Left ventricle myocardium inferior (tissue), 1 donor: ENCODE results near the gene PTPRN2. TPM values are rescaled to one million over a fixed set of nuclear protein-coding genes. Genes with fewer than 3 reads are reported as not detected.
A peak's percentile ranks its signal among the peaks of the same experiment; 100 is the strongest.

Experiments
- DNase-seq: peaks from one replicate; pipeline ENCODE4 v3.0.0-alpha.2; 2020
- H3K27ac ChIP-seq: fragments of 200-600 bp; replicated peaks from 2 replicates; pipeline ENCODE4 v1.8.0; 2021
- H3K27me3 ChIP-seq: fragments of 200-600 bp; 2 replicates; pipeline ENCODE4 v1.8.0; 2021; ENCODE audit warnings: low read depth
- H3K36me3 ChIP-seq: fragments of 200-600 bp; 2 replicates; pipeline ENCODE4 v1.8.0; 2021
- H3K4me1 ChIP-seq: fragments of 200-600 bp; 2 replicates; pipeline ENCODE4 v1.8.0; 2021
- H3K4me3 ChIP-seq: fragments of 200-600 bp; 2 replicates; pipeline ENCODE4 v1.8.0; 2021; ENCODE audit warnings: mild to moderate bottlenecking, moderate library complexity
- H3K9me3 ChIP-seq: fragments of 200-600 bp; replicated peaks from 2 replicates; pipeline ENCODE4 v1.8.0; 2021
- intact Hi-C: fragments of 100-400 bp; cut with micrococcal nuclease; formaldehyde crosslinking; loops from one replicate; pipeline ENCODE4 v1.11.0; 2022
- total RNA-seq: library from RNA; stranded (reverse); fragmentation: NEBNext Ultra II Directional; extraction: Animal tissue kit (Norgen Biotek cat#: 25700); gene quantifications from one replicate; pipeline ENCODE4 v1.2.1, GENCODE V29; 2021
- TF ChIP-seq, protein P1 (sequence below): fragments of 200-600 bp; IDR thresholded peaks from 2 replicates; pipeline ENCODE4 v1.8.0; 2021; ENCODE audit warnings: antibody characterized with exemption, mild to moderate bottlenecking, borderline replicate concordance
- donor health status: DM: no; HTN: yes; CAD: no; lungs with severe emphysema.

Gene PTPRN2
- total RNA-seq, 1 donor from 2014 or later: 1.3 TPM

DNA sequence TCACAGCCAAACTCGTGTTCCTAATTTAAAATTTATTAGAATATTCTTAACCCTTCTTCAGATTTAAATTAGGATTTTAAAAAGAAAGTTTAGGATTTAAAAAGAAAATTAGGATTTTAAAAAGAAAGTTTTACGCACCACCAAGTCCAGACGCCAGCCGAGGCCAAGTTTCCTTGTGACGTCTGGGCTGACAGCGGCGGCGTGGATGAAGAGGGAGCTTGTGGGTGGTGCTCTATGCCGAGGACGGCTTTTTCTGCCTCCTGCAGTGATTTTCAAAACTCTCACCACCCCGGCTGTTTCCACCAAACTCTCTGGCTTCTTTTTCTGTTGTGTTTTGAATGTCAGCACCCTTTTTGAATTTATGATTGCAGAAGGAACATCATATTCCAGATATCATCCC lies 997.9 kb downstream of the PTPRN2 start:
- intact Hi-C loops: no loop called here
- H3K36me3 ChIP-seq: no peaks in the 10 kb centered on the region
- no peak overlapping the region for H3K27ac ChIP-seq
- TF ChIP-seq, protein P1, sequence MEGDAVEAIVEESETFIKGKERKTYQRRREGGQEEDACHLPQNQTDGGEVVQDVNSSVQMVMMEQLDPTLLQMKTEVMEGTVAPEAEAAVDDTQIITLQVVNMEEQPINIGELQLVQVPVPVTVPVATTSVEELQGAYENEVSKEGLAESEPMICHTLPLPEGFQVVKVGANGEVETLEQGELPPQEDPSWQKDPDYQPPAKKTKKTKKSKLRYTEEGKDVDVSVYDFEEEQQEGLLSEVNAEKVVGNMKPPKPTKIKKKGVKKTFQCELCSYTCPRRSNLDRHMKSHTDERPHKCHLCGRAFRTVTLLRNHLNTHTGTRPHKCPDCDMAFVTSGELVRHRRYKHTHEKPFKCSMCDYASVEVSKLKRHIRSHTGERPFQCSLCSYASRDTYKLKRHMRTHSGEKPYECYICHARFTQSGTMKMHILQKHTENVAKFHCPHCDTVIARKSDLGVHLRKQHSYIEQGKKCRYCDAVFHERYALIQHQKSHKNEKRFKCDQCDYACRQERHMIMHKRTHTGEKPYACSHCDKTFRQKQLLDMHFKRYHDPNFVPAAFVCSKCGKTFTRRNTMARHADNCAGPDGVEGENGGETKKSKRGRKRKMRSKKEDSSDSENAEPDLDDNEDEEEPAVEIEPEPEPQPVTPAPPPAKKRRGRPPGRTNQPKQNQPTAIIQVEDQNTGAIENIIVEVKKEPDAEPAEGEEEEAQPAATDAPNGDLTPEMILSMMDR: no peak
- H3K9me3 ChIP-seq: peaks cover 3% of the 10 kb centered on the region
- H3K4me3 ChIP-seq: no peak overlapping the region
- no peaks in the 10 kb centered on the region for H3K4me1 ChIP-seq
- no peak for DNase-seq
- peaks cover 77% of the 10 kb centered on the region for H3K27me3 ChIP-seq

DNA sequence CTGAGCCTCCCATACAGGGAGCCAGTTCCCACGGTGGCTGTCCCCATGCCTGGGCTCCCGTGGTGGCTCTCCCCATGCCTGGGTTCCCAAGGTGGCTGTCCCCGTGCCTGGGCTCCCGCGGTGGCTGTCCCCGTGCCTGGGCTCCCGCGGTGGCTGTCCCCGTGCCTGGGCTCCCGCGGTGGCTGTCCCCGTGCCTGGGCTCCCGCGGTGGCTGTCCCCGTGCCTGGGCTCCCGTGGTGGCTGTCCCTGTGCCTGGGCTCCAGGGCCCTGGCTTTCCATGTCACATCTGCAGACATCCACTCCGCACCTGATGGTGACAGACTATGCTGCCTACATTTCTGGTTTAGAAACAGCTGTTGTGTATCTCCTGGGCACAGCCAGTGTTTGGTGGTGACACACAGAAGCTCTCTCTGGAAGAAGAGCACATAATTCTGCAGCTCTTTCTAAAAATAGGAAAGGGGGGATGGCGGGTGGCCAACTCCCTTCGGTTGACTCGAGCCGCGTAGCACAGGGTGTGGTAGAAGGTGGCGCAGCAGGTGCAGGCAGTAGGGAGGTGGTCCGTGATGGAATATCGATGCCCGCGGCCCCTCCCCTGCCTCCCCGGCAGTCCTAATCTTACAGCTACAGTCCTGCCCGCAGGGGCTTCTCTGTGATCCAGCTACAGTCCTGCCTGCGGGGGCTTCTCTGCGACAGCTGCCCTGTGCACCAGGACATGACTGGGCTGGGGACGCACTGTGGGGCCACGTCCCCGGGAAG lies 999.6 kb downstream of the PTPRN2 start:
- TF ChIP-seq, protein P1: no peak
- Histone ChIP-seq H3K27ac (no peak overlapping the region), H3K4me1 (no peaks in the 10 kb centered on the region), H3K4me3 (no peak overlapping the region), H3K36me3 (no peaks in the 10 kb centered on the region), H3K9me3 (peaks cover 3% of the 10 kb centered on the region), H3K27me3 (peaks cover 85% of the 10 kb centered on the region)
- DNase-seq: no peak
- intact Hi-C loops: no loop called here

GRCh38 chr7:157587051-157587804 lies 1000.4 kb downstream of the PTPRN2 start:
- Histone ChIP-seq H3K36me3 (no peaks in the 10 kb centered on the region), H3K27me3 (peaks cover 88% of the 10 kb centered on the region), H3K4me3 (no peak overlapping the region), H3K27ac (no peak overlapping the region), H3K4me1 (no peaks in the 10 kb centered on the region), H3K9me3 (peaks cover 3% of the 10 kb centered on the region)
- intact Hi-C loops: no loop called here
- no peak for DNase-seq
- TF ChIP-seq, protein P1: no peak

DNA sequence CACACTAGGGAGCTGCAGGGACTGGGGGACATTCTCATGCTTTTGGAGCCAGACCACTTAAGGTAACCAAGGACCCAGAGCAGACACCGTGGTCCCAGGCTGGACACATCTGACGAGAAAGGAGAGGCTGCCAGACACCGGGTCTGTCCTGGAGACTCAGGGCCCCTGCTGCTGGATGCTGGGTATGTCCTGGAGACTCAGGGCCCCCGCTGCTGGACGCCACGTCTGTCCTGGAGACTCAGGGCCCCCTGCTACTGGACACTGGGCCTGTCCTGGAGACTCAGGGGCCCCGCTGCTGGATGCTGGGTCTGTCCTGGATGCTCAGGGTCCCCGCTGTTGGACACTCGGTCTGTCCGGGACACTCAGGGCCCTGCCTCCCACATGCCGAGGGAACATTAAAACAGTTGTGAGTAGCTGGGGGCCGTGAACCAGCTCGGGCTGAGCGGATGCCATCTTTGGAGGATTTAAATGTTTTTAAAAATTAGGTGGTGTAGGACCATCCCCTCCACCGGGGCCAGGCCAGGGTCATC lies 1001.1 kb downstream of the PTPRN2 start:
- peaks cover 88% of the 10 kb centered on the region for H3K27me3 ChIP-seq

DNA sequence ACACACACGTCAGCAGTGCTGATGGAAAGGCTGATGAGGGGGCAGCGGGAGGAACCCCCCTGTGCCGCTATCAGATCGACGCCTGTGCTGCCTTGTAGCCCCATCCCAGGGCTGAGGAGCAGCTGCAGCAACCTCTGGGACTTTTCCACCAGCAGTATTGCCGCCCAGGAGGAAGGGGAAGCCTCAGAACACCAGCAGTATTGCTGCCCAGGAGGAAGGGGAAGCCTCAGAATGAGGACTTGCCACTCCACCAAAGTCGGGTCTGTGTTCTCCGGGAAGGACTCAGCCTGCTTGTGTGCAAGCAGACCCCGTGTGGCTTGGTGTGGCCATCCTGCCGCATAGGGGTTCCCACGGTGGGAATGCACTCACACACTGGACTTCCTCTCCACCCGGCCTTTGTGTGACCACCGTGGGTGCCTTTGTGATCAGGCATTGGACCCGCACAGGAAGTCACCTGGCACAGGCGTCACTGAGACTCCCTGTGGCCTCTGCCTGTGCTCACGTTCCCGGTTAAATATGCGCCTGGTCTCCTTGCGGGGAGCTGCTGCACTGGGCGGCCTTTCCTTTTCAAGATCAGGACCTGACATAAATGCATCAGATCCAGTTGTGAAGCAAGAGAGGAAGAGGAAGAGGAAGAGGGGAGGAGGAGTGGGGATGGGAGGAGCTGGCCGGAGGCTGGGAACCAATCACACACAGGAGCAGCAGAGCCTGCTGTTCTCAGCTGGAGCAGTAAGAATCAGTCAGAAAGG lies 1002.3 kb downstream of the PTPRN2 start:
- Histone ChIP-seq H3K9me3 (peaks cover 3% of the 10 kb centered on the region), H3K27me3 (peaks cover 81% of the 10 kb centered on the region), H3K27ac (peak overlapping the region; percentile 50), H3K4me3 (peak overlapping the region; percentile 48), H3K4me1 (no peaks in the 10 kb centered on the region), H3K36me3 (no peaks in the 10 kb centered on the region)
- intact Hi-C loops: no loop called here
- no peak for DNase-seq
- TF ChIP-seq, protein P1: no peak

More for the DNA sequence above, 1001.1 kb downstream of the PTPRN2 start:
- Histone ChIP-seq H3K36me3 (no peaks in the 10 kb centered on the region), H3K4me3 (no peak overlapping the region), H3K4me1 (no peaks in the 10 kb centered on the region), H3K27ac (no peak overlapping the region), H3K9me3 (peaks cover 3% of the 10 kb centered on the region)
- intact Hi-C loops: no loop called here
- no peak for DNase-seq
- TF ChIP-seq, protein P1: no peak
